ENCODE data around the gene PTH1R.

DNA sequence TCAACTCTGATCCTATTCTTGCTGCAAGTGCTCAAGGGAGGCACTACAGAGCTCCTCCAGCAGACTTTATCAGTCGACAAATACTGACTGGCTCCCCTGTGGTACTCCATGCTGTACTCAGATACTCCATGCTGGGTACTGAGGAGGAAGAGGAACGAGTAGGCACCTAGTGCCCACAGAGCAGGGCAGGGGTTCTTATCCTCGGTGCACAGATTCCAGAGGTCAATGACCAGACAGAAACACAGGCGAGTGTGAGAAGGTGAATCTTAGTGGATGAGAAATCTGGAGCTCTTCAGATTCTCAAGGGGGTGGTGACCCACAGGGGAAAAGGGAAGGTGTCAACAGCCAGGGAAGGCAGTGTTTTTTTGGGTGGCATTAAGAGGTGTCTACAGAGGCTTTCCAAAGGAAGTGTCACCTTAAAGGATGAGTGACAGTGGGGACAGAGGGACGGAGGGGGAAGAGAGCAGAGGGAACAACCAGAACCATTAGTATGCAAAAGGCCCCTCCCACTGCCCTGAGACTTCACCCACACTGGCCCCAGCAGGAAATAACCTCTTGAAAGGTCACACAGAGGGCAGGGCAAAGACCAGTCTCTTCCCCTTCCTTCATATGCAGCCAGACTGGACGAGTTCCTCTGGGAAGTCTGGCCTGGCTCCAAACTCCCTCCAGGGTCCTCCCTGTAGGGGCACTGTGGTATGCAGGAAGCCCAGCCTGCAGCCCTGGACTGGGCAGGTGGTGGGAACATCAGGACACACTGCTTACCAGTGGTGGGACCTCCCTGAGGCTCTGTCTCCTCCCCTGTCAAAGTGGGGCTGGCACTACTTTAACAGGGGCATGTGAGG lies 71.5 kb downstream of the PTH1R start:
- TF ChIP-seq, protein P1, sequence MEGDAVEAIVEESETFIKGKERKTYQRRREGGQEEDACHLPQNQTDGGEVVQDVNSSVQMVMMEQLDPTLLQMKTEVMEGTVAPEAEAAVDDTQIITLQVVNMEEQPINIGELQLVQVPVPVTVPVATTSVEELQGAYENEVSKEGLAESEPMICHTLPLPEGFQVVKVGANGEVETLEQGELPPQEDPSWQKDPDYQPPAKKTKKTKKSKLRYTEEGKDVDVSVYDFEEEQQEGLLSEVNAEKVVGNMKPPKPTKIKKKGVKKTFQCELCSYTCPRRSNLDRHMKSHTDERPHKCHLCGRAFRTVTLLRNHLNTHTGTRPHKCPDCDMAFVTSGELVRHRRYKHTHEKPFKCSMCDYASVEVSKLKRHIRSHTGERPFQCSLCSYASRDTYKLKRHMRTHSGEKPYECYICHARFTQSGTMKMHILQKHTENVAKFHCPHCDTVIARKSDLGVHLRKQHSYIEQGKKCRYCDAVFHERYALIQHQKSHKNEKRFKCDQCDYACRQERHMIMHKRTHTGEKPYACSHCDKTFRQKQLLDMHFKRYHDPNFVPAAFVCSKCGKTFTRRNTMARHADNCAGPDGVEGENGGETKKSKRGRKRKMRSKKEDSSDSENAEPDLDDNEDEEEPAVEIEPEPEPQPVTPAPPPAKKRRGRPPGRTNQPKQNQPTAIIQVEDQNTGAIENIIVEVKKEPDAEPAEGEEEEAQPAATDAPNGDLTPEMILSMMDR (IDR thresholded peaks at IDR 0.05) = no peak
- TF ChIP-seq POLR2A (IDR thresholded peaks at IDR 0.05) = no peak
